OCI-LY3 (cell line): ENCODE measurements around the gene TMEM183A.

ENCODE experiments used
- H2AFZ ChIP-seq: fragments of 200-600, 300-600 bp; shearing (Covaris generic); 2 replicates; pipeline ENCODE4 v1.6.0; 2014; ENCODE audit warnings: antibody characterized with exemption, low read depth, low read length
- H3K27ac ChIP-seq: fragments of 200-600, 300-600 bp; sonication (generic); 2 replicates; pipeline ENCODE4 v1.5.1; 2014; ENCODE audit warnings: mild to moderate bottlenecking, low read length, moderate library complexity, mixed read lengths
- H3K27me3 ChIP-seq: fragments of 200-600, 300-600 bp; sonication (generic); 2 replicates; pipeline ENCODE4 v1.6.1; 2014; ENCODE audit warnings: low read depth, low read length, mixed read lengths
- H3K36me3 ChIP-seq: fragments of 200-600, 300-600 bp; sonication (generic); replicated peaks from 2 replicates; pipeline ENCODE3; 2014; ENCODE audit warnings: low read depth, low read length, mixed read lengths
- H3K4me1 ChIP-seq: fragments of 300-600, 200-600 bp; sonication (generic); 2 replicates; pipeline ENCODE4 v1.6.1; 2014; ENCODE audit warnings: low read length, mixed read lengths
- H3K4me2 ChIP-seq: fragments of 200-600, 300-600 bp; sonication (generic); 2 replicates; pipeline ENCODE4 v1.6.1; 2014; ENCODE audit warnings: low read length, mixed read lengths
- H3K4me3 ChIP-seq: fragments of 300-600, 200-600 bp; sonication (generic); 2 replicates; pipeline ENCODE4 v1.5.1; 2014; ENCODE audit warnings: antibody characterized with exemption, mild to moderate bottlenecking, low read length, moderate library complexity
- H3K79me2 ChIP-seq: fragments of 300-600, 200-600 bp; shearing (Covaris generic); 2 replicates; pipeline ENCODE4 v1.6.1; 2014; ENCODE audit warnings: mild to moderate bottlenecking, low read length, mixed read lengths
- H3K9ac ChIP-seq: fragments of 300-600, 200-600 bp; shearing (Covaris generic); 2 replicates; pipeline ENCODE4 v1.6.0; 2014; ENCODE audit warnings: mild to moderate bottlenecking, low read length, moderate library complexity
- H3K9me3 ChIP-seq: fragments of 200-600, 300-600 bp; shearing (Covaris generic); 2 replicates; pipeline ENCODE4 v1.6.1; 2014; ENCODE audit warnings: low read length, mixed read lengths; ENCODE audit not compliant: insufficient read depth
- H4K20me1 ChIP-seq: fragments of 200-600, 300-600 bp; sonication (generic); 2 replicates; pipeline ENCODE4 v1.6.1; 2016; ENCODE audit warnings: low read length, mixed read lengths; ENCODE audit not compliant: insufficient read depth
- EZH2phosphoT487 ChIP-seq: fragments of 200-600 bp; shearing (Covaris generic); IDR thresholded peaks from 2 replicates; pipeline ENCODE4 v1.6.1; 2018; ENCODE audit warnings: antibody characterized with exemption, mixed run types, low read depth
- TF ChIP-seq, protein P1 (sequence below): fragments of 200-600, 300-600 bp; sonication (generic); IDR thresholded peaks from 2 replicates; pipeline ENCODE4 v1.5.1; 2014; ENCODE audit warnings: antibody characterized with exemption, low read length, low read depth

TMEM183A gene

DNA sequence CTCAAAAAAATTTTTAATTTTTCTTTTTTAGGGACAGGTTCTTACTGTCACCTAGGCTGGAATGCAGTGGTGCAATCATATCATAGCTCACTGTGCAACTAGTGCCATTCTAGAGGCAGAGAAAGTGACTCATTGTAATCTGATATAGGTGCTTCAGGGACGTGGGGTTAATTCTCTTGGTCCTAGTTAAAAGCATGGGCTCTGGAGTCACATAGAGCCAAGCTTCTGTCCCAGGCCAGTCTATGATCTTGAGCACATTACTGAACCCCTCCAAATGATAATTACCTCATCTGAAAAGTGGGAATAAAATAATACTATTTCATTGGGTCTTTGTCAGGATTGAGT, 47.9 kb upstream of the TMEM183A start:
- Histone ChIP-seq H3K4me2 (no peak overlapping the region), H3K27ac (no peak overlapping the region), H3K9ac (no peak overlapping the region), H3K4me1 (peaks cover 14% of the 10 kb centered on the region), H3K4me3 (no peak overlapping the region), H3K36me3 (peaks cover 5% of the 10 kb centered on the region), H3K9me3 (no peaks in the 10 kb centered on the region), H2AFZ (no peak overlapping the region), H3K27me3 (no peaks in the 10 kb centered on the region), H4K20me1 (peaks cover 24% of the 10 kb centered on the region), H3K79me2 (peaks cover 38% of the 10 kb centered on the region)
- TF ChIP-seq, protein P1, sequence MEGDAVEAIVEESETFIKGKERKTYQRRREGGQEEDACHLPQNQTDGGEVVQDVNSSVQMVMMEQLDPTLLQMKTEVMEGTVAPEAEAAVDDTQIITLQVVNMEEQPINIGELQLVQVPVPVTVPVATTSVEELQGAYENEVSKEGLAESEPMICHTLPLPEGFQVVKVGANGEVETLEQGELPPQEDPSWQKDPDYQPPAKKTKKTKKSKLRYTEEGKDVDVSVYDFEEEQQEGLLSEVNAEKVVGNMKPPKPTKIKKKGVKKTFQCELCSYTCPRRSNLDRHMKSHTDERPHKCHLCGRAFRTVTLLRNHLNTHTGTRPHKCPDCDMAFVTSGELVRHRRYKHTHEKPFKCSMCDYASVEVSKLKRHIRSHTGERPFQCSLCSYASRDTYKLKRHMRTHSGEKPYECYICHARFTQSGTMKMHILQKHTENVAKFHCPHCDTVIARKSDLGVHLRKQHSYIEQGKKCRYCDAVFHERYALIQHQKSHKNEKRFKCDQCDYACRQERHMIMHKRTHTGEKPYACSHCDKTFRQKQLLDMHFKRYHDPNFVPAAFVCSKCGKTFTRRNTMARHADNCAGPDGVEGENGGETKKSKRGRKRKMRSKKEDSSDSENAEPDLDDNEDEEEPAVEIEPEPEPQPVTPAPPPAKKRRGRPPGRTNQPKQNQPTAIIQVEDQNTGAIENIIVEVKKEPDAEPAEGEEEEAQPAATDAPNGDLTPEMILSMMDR = no peak
- no peak for TF ChIP-seq EZH2phosphoT487

DNA sequence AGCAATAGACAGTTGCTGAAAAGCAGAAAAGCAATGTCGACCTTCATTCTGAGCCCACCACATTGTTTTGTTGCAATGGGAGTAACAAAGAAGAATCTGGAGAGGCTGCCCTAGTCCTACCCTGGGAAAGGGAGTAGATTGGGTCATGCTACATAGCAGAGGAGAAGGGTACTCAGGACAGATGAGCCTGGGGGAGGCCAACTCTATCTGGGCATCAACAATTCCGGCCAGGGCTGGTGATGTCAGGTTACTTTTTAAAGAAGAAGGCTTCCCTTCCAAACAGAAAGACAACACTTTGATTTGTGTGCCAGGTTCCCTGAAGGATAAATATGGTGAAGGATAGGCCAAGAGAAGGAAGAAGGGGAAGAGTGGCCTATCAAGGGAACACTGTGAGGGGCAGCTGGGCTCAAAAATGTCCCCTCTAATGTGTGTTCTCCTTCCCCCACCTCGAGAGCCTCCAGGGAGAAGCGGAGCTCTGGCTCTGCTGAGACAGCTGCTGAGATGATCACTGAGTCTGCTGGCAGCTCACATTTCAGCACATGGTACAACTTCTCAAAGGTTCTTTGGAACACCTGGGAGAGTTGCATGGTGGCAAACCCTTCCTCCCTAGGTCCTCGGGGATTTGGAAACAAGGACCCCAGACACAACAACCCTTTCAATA, 45.8 kb upstream of the TMEM183A start:
- H3K36me3 ChIP-seq = peaks cover under 1% of the 10 kb centered on the region

DNA sequence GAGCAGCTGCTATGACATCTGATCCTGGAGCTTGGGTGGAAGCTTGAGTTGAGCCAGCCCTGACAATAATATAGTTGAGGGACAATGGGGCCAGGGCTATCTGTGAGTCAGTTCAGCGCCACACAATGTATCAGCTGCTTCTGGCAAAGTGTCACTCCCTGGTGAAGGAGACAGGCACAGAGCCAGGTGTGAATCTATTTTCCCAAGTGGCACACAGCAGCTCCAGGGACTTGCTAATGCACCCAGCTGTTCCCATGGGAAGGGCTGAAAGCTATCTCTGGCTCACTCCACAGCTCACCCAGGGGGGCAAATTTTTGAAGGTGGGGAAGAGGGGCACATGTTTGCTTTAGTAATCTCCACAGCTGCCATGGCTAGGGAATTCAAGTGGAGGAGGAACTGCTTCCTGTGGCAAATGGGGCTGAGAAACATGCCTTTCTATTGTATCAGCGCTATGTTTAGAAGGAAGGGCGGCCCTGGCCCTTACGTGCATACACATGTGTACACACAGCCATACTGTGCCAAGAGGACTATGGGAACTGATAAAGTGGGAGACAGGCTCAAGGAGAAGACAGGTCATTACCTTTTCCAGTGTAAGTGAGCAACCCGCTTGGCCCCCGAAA, 42.3 kb upstream of the TMEM183A start:
- H3K27ac ChIP-seq = no peak overlapping the region
- no peaks in the 10 kb centered on the region for H3K27me3 ChIP-seq
- H2AFZ ChIP-seq = no peak overlapping the region
- no peak overlapping the region for H3K9ac ChIP-seq
- no peaks in the 10 kb centered on the region for H4K20me1 ChIP-seq
- no peak overlapping the region for H3K4me3 ChIP-seq
- H3K4me2 ChIP-seq = no peak overlapping the region
- H3K79me2 ChIP-seq = no peaks in the 10 kb centered on the region
- H3K9me3 ChIP-seq = no peaks in the 10 kb centered on the region
- H3K4me1 ChIP-seq = peaks cover 25% of the 10 kb centered on the region
- no peaks in the 10 kb centered on the region for H3K36me3 ChIP-seq
- no peak for TF ChIP-seq EZH2phosphoT487
- TF ChIP-seq, protein P1 = no peak

More for the DNA sequence above, 45.8 kb upstream of the TMEM183A start:
- H3K27ac ChIP-seq = no peak overlapping the region
- H3K9ac ChIP-seq = no peak overlapping the region
- H3K9me3 ChIP-seq = no peaks in the 10 kb centered on the region
- no peak overlapping the region for H2AFZ ChIP-seq
- TF ChIP-seq, protein P1 = no peak
- TF ChIP-seq EZH2phosphoT487 = no peak
- H3K4me2 ChIP-seq = no peak overlapping the region
- peaks cover 14% of the 10 kb centered on the region for H4K20me1 ChIP-seq
- H3K79me2 ChIP-seq = peaks cover 17% of the 10 kb centered on the region
- H3K4me1 ChIP-seq = peaks cover 16% of the 10 kb centered on the region
- H3K27me3 ChIP-seq = no peaks in the 10 kb centered on the region
- no peak overlapping the region for H3K4me3 ChIP-seq

DNA sequence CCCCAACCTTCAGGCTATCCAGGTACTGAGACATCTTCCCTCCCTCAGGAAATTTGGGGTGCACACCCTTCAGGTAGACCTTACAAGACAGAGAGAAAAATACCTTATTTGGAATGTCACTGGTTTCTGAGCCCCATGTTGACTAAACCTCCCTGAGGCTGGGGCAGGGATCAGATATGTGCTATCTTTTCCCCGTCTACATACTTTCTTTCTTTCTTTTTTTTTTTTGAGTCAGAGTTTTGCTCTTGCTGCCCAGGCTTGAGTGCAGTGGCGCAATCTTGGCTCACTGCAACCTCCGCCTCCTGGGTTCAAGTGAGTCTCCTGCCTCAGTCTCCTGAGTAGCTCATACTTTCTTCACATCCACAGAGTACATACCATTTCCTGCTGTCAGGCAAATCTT, 41.8 kb upstream of the TMEM183A start:
- H3K27ac ChIP-seq = no peak overlapping the region
- TF ChIP-seq EZH2phosphoT487 = no peak
- TF ChIP-seq, protein P1 = no peak
- no peaks in the 10 kb centered on the region for H3K36me3 ChIP-seq
- H3K9ac ChIP-seq = no peak overlapping the region
- H4K20me1 ChIP-seq = no peaks in the 10 kb centered on the region
- H3K79me2 ChIP-seq = no peaks in the 10 kb centered on the region
- no peak overlapping the region for H3K4me3 ChIP-seq
- no peak overlapping the region for H3K4me2 ChIP-seq
- H3K4me1 ChIP-seq = peaks cover 25% of the 10 kb centered on the region
- H2AFZ ChIP-seq = no peak overlapping the region
- no peaks in the 10 kb centered on the region for H3K9me3 ChIP-seq
- H3K27me3 ChIP-seq = no peaks in the 10 kb centered on the region
